ENCODE data around the gene DLGAP5.

The DLGAP5 gene

GRCh38 chr14:55212634-55213033 is 21.2 kb upstream of the DLGAP5 start:
- no peak for TF ChIP-seq REST (IDR thresholded peaks at IDR 0.05; ENCODE audit: low read depth)
- no peak for TF ChIP-seq TCF12 (IDR thresholded peaks at IDR 0.05; ENCODE audit: low read depth)
- TF ChIP-seq CREB1 (IDR thresholded peaks at IDR 0.05; ENCODE audit: low read depth) = no peak
- TF ChIP-seq FOXM1 (IDR thresholded peaks at IDR 0.05; ENCODE audit: borderline replicate concordance, low read depth) = no peak
- no peak for TF ChIP-seq ZBTB7A (IDR thresholded peaks at IDR 0.05; ENCODE audit: low read depth)
- TF ChIP-seq MAX (IDR thresholded peaks at IDR 0.05) = no peak
- no peak for TF ChIP-seq CEBPB (IDR thresholded peaks at IDR 0.05)
- TF ChIP-seq TEAD4 (IDR thresholded peaks at IDR 0.05) = no peak
- TF ChIP-seq EP300 (IDR thresholded peaks at IDR 0.05; ENCODE audit: borderline replicate concordance) = no peak
- TF ChIP-seq RAD21 (IDR thresholded peaks at IDR 0.05; ENCODE audit: low read depth) = no peak

- TF ChIP-seq TAF1 (IDR thresholded peaks at IDR 0.05; ENCODE audit: low read depth) (no peak), ZBTB7A (IDR thresholded peaks at IDR 0.05; ENCODE audit: low read depth) (no peak), EGR1 (IDR thresholded peaks at IDR 0.05) (no peak), NFIC (IDR thresholded peaks at IDR 0.05) (no peak), REST (IDR thresholded peaks at IDR 0.05; ENCODE audit: low read depth) (no peak), USF1 (IDR thresholded peaks at IDR 0.05) (no peak)
Measured at GRCh38 chr14:55207832-55208231, 16.4 kb upstream of the DLGAP5 start.

GRCh38 chr14:55206175-55206693 is 14.8 kb upstream of the DLGAP5 start:
- TF ChIP-seq REST (IDR thresholded peaks at IDR 0.05; ENCODE audit: low read depth) = no peak

GRCh38 chr14:55201219-55202101 is 10.1 kb upstream of the DLGAP5 start:
- no peak for TF ChIP-seq USF1 (IDR thresholded peaks at IDR 0.05)
- no peak for TF ChIP-seq TAF1 (IDR thresholded peaks at IDR 0.05; ENCODE audit: low read depth)
- no peak for TF ChIP-seq EGR1 (IDR thresholded peaks at IDR 0.05)
- TF ChIP-seq ZBTB7A (IDR thresholded peaks at IDR 0.05; ENCODE audit: low read depth) = no peak
- TF ChIP-seq EP300 (IDR thresholded peaks at IDR 0.05; ENCODE audit: borderline replicate concordance) = no peak
- no peak for TF ChIP-seq REST (IDR thresholded peaks at IDR 0.05; ENCODE audit: low read depth)
- TF ChIP-seq TEAD4 (IDR thresholded peaks at IDR 0.05) = no peak
- no peak for TF ChIP-seq NFIC (IDR thresholded peaks at IDR 0.05)
- TF ChIP-seq TCF12 (IDR thresholded peaks at IDR 0.05; ENCODE audit: low read depth) = no peak
- TF ChIP-seq MAX (IDR thresholded peaks at IDR 0.05) = no peak
- TF ChIP-seq RAD21 (IDR thresholded peaks at IDR 0.05; ENCODE audit: low read depth) = no peak
- no peak for TF ChIP-seq CREB1 (IDR thresholded peaks at IDR 0.05; ENCODE audit: low read depth)
- no peak for TF ChIP-seq YY1 (IDR thresholded peaks at IDR 0.05; ENCODE audit: low read depth)
- no peak for TF ChIP-seq CEBPB (IDR thresholded peaks at IDR 0.05)
- TF ChIP-seq FOXM1 (IDR thresholded peaks at IDR 0.05; ENCODE audit: borderline replicate concordance, low read depth) = no peak
